Uterus (tissue), 2 donors: Measurements from ENCODE around the gene WDR75.
"Not testable (repeated sequence)": the region's sequence is repeated elsewhere in the genome, so short reads cannot be mapped to it uniquely, and the experiment has no call there.

ENCODE experiments used
- CTCF ChIP-seq, 4 experiments: fragments of 200-600 bp in 2 of 4; fragments of 450-650 bp in 2 of 4; sonication (generic) in 2 of 4; IDR thresholded peaks; one replicate each; pipeline ENCODE4 v1.5.1; 2016 to 2019; ENCODE audit warnings: antibody characterized with exemption in 4 of 4, mild to moderate bottlenecking in 2 of 4, moderate library complexity in 1 of 4
- POLR2A ChIP-seq, 2 donors: fragments of 450-650 bp; IDR thresholded peaks; one replicate each; pipeline ENCODE4 v1.6.1; 2016; ENCODE audit warnings: antibody characterized with exemption in 2 of 2, mild to moderate bottlenecking in 1 of 2, moderate library complexity in 1 of 2

DNA sequence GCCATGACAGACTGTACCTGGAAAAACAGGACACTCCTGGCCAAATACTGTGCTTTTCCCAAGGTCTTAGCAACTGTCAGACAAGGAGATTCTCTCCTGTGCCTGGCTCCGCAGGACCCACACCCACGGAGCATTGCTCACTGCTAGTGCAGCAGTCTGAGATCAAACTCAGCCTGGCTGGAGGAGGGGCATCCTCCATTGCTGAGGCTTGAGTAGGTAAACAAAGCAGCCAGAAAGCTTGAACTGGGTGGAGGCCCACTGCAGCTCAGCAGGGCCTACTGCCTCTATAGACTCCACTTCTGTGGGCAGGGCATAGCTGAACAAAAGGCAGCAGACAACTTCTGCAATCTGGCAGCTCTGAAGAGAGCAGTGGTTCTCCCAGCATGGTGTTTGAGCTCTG, 10.8 kb upstream of the WDR75 start:
- TF ChIP-seq POLR2A, CTCF (IDR thresholded peaks at IDR 0.05): not testable (repeated sequence)
